ENCODE measurements around the gene CAPN14. TPM values are rescaled to one million over a fixed set of nuclear protein-coding genes. Genes with fewer than 3 reads are reported as not detected.

CAPN14 gene
- total RNA-seq, 2 experiments from 2014 or later, result 0.59 to 0.69 TPM

DNA sequence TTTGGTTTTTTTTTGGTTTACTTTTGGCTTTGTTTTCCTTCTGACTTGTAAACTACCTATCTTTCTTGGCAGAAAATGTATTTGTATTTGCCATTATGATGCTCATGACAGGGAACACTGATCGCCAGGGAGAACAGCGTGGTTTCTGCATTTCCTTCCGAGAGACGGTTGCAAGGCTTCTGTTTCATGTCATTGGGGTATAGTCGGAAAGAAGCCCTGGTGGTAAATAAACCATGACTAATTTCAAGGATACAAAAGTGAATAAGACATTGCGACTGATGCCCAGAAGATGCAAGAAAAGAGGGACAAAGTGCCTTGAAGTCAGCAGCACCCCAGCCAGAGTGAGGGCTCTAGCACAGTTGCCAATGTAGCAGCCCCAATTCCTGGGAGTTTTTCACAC is 4.2 kb upstream of the CAPN14 start:
- no peak overlapping the region for H3K4me3 Mint-ChIP-seq
- TF ChIP-seq, protein P1, sequence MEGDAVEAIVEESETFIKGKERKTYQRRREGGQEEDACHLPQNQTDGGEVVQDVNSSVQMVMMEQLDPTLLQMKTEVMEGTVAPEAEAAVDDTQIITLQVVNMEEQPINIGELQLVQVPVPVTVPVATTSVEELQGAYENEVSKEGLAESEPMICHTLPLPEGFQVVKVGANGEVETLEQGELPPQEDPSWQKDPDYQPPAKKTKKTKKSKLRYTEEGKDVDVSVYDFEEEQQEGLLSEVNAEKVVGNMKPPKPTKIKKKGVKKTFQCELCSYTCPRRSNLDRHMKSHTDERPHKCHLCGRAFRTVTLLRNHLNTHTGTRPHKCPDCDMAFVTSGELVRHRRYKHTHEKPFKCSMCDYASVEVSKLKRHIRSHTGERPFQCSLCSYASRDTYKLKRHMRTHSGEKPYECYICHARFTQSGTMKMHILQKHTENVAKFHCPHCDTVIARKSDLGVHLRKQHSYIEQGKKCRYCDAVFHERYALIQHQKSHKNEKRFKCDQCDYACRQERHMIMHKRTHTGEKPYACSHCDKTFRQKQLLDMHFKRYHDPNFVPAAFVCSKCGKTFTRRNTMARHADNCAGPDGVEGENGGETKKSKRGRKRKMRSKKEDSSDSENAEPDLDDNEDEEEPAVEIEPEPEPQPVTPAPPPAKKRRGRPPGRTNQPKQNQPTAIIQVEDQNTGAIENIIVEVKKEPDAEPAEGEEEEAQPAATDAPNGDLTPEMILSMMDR (IDR thresholded peaks at IDR 0.05), result no peak
- intact Hi-C loops (cut with micrococcal nuclease), result no loop called here
- H3K27ac Mint-ChIP-seq, result no peak overlapping the region
- ChIA-PET CTCF (no interaction called here), POLR2A (no interaction called here)
- H3K4me1 Mint-ChIP-seq (ENCODE audit: low read depth), result peaks cover 7% of the 10 kb centered on the region
- H3K27me3 Mint-ChIP-seq, result peaks cover 16% of the 10 kb centered on the region
- no peaks in the 10 kb centered on the region for H3K9me3 Mint-ChIP-seq
- no peak for ATAC-seq
- no peak for DNase-seq
- H3K36me3 Mint-ChIP-seq (ENCODE audit: low read depth), result no peaks in the 10 kb centered on the region

DNA sequence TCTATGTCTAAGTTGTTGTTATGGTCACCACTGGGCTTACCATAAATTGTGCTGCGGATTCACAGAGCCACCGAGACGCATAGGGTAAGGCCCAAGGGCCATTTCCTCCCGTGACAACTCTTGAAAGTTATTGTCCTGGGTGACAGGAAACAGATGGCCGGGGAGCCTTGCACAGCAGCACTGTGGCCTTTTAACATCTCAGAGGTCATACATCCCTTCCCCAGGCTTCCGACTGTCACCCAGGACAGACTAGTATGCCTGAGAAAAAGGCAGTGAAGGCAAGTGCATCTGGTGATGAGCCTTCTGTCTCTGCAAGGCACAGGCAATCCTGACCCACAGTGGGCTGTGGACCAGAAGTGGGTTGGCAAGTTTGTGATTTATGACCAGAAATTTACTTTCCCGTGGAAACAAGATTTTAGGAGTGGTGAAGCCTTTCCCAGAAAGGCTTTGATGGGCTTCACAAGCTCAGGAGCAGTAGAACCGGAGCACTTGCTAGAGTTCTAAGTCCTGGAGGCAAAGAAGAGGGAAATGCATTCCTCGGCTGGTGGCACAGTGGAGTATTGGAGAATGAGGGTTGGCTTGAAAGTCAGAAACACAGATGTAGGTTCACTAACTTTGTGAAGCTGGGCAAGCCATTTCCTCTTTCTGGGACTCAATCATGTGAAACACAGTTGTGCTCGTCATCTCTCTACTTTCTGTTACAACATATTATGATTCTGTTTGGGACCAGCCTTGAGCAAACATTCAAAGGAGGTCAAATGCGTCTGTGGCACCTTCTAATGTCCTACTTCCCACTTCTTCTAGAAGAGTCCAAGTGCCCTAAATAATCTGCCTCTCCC is 2.0 kb upstream of the CAPN14 start:
- DNase-seq (no peak), ATAC-seq (no peak)
- H3K9me3 Mint-ChIP-seq, result no peaks in the 10 kb centered on the region
- H3K4me3 Mint-ChIP-seq, result no peak overlapping the region
- ChIA-PET POLR2A (no interaction called here), CTCF (interaction anchor here (1.1 kb wide), 1 partner anchor 508 kb away, joined by 4 read pairs; no protein-coding TSS in a partner anchor)
- H3K36me3 Mint-ChIP-seq (ENCODE audit: low read depth), result no peaks in the 10 kb centered on the region
- TF ChIP-seq, protein P1 (IDR thresholded peaks at IDR 0.05), result no peak
- H3K27ac Mint-ChIP-seq, result no peak overlapping the region
- H3K27me3 Mint-ChIP-seq, result peaks cover 16% of the 10 kb centered on the region
- intact Hi-C loops (cut with micrococcal nuclease), result no loop called here
- peaks cover 11% of the 10 kb centered on the region for H3K4me1 Mint-ChIP-seq (ENCODE audit: low read depth)

DNA sequence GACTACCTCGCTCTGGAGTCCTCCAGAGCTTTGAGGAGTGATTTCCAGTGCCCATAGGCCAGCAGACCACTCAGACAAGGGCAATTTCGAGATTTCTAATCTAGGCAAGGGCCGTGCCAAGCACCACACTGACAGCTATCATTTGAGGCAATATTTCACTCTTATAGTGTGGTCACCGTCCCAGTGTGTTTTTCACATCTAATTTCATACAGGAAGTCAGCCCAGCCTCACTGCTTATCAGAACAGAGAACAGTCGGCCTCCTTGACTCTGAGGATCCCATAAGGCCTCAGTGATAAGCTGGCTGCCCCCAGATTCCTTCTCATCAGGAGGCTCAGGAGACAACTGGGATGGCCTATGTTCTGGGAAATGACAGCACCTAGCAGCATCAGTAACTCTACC is 581 bp downstream of the CAPN14 start:
- Mint-ChIP-seq H3K27ac (no peak overlapping the region), H3K27me3 (peaks cover 8% of the 10 kb centered on the region), H3K4me3 (no peak overlapping the region), H3K36me3 (ENCODE audit: low read depth) (no peaks in the 10 kb centered on the region), H3K4me1 (ENCODE audit: low read depth) (peaks cover 17% of the 10 kb centered on the region), H3K9me3 (no peaks in the 10 kb centered on the region)
- intact Hi-C loops (cut with micrococcal nuclease), result no loop called here
- CTCF ChIA-PET, result interaction anchor here (1.3 kb wide), 1 partner anchor 506 kb away, joined by 3 read pairs; no protein-coding TSS in a partner anchor
- ATAC-seq (peak; percentile 42), DNase-seq (no peak)
- TF ChIP-seq, protein P1 (IDR thresholded peaks at IDR 0.05), result no peak
- POLR2A ChIA-PET, result no interaction called here

DNA sequence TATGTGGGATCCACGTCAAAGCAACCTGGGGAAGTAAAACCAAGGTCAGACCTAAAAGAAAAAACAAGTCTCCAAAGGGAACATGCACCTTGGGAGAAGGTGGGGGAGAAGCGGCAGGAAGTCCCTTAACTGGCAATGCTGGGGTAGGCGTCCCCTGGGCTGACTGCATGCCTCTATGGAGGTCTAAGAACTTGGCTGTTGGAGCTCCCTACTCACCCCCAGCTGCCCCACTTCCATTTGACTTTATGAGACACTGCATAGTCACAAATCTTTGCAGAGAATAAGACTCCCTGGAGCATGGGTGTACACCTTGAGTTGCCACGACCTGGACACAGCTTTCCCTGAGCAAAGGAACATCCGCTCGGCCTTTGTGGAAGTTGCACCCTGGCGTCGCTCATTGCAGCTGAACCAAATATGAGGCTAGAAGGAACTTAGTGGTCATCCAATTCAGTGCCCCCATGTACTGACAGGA is 2.8 kb downstream of the CAPN14 start:
- Mint-ChIP-seq H3K4me3 (no peak overlapping the region), H3K36me3 (ENCODE audit: low read depth) (no peaks in the 10 kb centered on the region), H3K27ac (no peak overlapping the region), H3K9me3 (no peaks in the 10 kb centered on the region), H3K27me3 (peaks cover 2% of the 10 kb centered on the region), H3K4me1 (ENCODE audit: low read depth) (peaks cover 17% of the 10 kb centered on the region)
- intact Hi-C loops (cut with micrococcal nuclease), result no loop called here
- ChIA-PET POLR2A (no interaction called here), CTCF (no interaction called here)
- ATAC-seq (no peak), DNase-seq (no peak)
- TF ChIP-seq, protein P1 (IDR thresholded peaks at IDR 0.05), result no peak

Measured in activated CD8-positive, alpha-beta T cell treated with anti-CD3 and anti-CD28 coated beads for 36 hours (primary cell).